ENCODE data around the gene EEFSEC.

EEFSEC gene

DNA sequence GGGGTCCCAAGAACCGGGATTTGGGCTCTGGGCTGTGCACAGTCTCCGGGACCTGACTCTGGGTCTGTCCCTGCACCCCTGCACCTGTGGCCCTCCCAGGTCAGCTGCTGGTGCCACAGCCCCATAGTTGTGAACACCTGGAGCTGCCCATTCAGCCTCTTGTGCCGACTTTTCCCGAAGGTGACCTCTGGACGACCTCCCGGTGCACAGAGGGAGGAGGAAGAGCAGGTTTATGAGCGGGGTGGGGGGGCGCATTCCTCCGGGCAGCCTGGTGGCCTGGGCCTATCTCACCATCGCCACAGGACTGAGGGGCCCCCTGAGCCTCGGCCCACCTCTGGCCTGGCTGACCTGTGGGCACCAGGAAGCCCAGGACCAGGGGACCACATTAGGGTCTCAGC lies 268.2 kb downstream of the EEFSEC start:
- H3K4me1 ChIP-seq (ENCODE audit: control insufficient read depth, low read depth, low read length): no peaks in the 10 kb centered on the region
- peaks cover 15% of the 10 kb centered on the region for H3K27me3 ChIP-seq (ENCODE audit: control insufficient read depth, insufficient read depth, low read length)
- no peaks in the 10 kb centered on the region for H3K9me3 ChIP-seq (ENCODE audit: control insufficient read depth, low read depth, low read length)
- no peak overlapping the region for H3K4me3 ChIP-seq (ENCODE audit: low read length)
- no peak overlapping the region for H3K27ac ChIP-seq (ENCODE audit: low read length)
- no peaks in the 10 kb centered on the region for H3K36me3 ChIP-seq (ENCODE audit: control insufficient read depth, low read depth, low read length)
- no peak overlapping the region for H3K9ac ChIP-seq (ENCODE audit: low read length)

DNA sequence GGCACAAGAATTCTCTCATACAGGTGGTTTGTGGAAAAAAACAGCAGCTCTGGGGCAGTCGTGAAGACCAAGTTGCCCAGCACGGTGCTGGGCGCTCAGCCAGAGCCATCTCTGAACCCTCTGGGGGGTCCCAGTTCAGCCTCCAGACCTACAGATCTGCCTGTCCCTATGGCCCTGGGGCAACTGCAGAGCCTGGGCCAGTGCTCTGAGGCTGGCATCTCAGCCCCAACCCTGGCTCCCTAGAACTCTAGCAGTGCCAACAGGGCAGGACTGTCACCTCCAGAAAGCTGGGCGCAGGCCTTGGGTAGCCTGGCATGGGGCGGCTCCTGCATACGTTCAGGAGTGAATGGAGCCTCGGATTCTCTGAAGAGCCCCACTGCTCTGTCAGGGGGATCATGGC lies 268.7 kb downstream of the EEFSEC start:
- H3K27ac ChIP-seq (ENCODE audit: low read length): no peak overlapping the region
- H3K4me1 ChIP-seq (ENCODE audit: control insufficient read depth, low read depth, low read length): peaks cover 2% of the 10 kb centered on the region
- H3K9ac ChIP-seq (ENCODE audit: low read length): no peak overlapping the region

DNA sequence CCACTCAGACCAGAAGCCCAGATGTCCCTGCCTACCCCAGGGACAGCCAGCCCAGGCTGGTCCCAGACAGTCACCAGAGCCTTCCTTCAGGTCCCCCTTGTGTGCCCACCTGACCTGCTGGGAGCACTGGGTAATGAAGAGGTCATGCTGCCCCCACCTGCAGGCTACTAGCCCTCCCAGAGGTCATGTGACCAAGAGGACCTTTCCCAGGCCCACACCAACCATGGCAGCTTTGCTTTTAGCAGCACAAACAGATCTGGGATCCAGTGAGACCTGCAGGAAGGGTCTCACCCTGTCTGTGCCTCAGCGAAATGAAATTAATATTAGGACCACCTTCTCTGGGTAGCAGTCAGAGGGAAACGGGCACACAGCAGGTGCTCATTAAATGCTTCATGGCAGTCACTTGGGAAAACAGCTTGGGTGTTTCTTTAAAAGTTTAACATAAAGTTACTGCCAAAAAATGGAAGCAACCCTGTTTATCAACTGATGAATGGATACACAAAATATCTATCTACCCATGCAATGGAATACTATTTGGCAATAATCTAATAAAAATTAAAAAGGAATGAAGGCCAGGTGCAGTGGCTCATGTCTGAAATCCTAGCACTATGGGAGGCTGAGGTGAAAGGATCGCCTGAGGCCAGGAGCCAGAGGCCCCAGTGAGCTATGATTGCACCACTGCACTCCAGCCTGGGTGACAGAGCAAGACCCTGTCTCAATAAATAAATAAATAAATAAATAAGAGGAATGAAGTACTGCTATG lies 269.7 kb downstream of the EEFSEC start:
- Histone ChIP-seq H3K9ac (ENCODE audit: low read length) (no peak overlapping the region), H3K27me3 (ENCODE audit: control insufficient read depth, insufficient read depth, low read length) (peaks cover 30% of the 10 kb centered on the region), H3K27ac (ENCODE audit: low read length) (no peak overlapping the region), H3K9me3 (ENCODE audit: control insufficient read depth, low read depth, low read length) (no peaks in the 10 kb centered on the region), H3K4me1 (ENCODE audit: control insufficient read depth, low read depth, low read length) (peaks cover 7% of the 10 kb centered on the region), H3K4me3 (ENCODE audit: low read length) (no peak overlapping the region), H3K36me3 (ENCODE audit: control insufficient read depth, low read depth, low read length) (no peaks in the 10 kb centered on the region)

More for the DNA sequence above, 268.7 kb downstream of the EEFSEC start:
- Histone ChIP-seq H3K36me3 (ENCODE audit: control insufficient read depth, low read depth, low read length) (no peaks in the 10 kb centered on the region), H3K9me3 (ENCODE audit: control insufficient read depth, low read depth, low read length) (no peaks in the 10 kb centered on the region), H3K4me3 (ENCODE audit: low read length) (no peak overlapping the region), H3K27me3 (ENCODE audit: control insufficient read depth, insufficient read depth, low read length) (peaks cover 20% of the 10 kb centered on the region)

DNA sequence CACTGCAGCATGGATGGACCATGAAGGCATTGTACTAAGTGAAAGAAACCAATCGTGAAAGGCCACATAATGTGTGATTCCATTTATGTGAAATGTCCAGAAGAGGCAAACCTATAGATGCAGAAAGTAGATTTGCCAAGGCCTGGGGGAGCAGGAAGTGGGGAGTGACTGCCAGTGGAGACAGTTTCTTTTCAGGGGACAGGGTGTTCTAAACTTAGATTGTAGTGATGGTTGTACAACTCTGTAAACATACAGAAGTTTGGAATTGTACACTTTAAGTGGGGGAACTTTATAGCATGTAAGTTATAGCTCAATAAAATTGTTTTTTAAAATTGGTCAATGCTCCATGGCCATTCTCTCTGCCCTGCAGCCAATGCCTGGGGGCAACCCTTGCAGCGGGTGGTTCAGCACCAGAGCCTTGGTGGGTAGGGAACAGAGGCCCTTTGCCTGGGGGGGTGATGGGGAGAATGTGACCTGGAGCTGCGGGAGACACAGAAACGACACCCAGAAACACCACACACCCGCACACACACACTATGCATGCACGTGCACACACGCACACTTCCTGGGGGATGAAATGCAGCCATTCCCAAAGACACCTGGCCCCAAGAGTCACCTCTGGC lies 270.4 kb downstream of the EEFSEC start:
- H3K9me3 ChIP-seq (ENCODE audit: control insufficient read depth, low read depth, low read length): no peaks in the 10 kb centered on the region
- peaks cover 7% of the 10 kb centered on the region for H3K4me1 ChIP-seq (ENCODE audit: control insufficient read depth, low read depth, low read length)
- no peak overlapping the region for H3K27ac ChIP-seq (ENCODE audit: low read length)
- H3K27me3 ChIP-seq (ENCODE audit: control insufficient read depth, insufficient read depth, low read length): peaks cover 37% of the 10 kb centered on the region
- no peak overlapping the region for H3K9ac ChIP-seq (ENCODE audit: low read length)
- no peaks in the 10 kb centered on the region for H3K36me3 ChIP-seq (ENCODE audit: control insufficient read depth, low read depth, low read length)
- H3K4me3 ChIP-seq (ENCODE audit: low read length): no peak overlapping the region

DNA sequence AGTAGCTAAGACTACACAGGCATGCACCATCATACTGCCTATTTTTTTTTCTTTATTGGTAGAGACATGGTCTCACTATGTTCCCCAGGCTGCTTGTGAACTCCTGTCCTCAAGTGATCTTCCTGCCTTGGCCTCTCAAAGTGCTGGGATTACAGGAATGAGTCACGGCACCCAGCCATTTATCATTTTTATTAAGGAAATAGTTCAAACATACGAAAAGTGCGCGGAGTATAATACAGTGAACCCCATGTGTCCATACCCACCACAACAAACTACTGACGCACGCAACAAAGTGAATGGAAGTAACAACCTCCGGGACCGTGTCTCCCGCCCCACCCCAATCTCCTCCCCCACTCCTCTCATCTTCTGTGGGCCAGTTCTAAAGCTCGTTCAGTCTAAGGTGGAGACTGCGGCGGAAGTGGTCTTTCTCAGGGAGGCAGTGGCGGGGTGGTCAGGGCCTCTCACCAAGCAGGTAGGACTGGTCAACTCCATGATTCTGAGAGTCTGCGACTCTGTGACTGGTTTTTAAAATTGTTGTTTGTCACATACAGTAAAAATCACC lies 271.3 kb downstream of the EEFSEC start:
- no peak overlapping the region for H3K27ac ChIP-seq (ENCODE audit: low read length)
- peaks cover 7% of the 10 kb centered on the region for H3K4me1 ChIP-seq (ENCODE audit: control insufficient read depth, low read depth, low read length)
- no peak overlapping the region for H3K4me3 ChIP-seq (ENCODE audit: low read length)
- H3K36me3 ChIP-seq (ENCODE audit: control insufficient read depth, low read depth, low read length): no peaks in the 10 kb centered on the region
- no peak overlapping the region for H3K9ac ChIP-seq (ENCODE audit: low read length)
- peaks cover 45% of the 10 kb centered on the region for H3K27me3 ChIP-seq (ENCODE audit: control insufficient read depth, insufficient read depth, low read length)
- no peaks in the 10 kb centered on the region for H3K9me3 ChIP-seq (ENCODE audit: control insufficient read depth, low read depth, low read length)

DNA sequence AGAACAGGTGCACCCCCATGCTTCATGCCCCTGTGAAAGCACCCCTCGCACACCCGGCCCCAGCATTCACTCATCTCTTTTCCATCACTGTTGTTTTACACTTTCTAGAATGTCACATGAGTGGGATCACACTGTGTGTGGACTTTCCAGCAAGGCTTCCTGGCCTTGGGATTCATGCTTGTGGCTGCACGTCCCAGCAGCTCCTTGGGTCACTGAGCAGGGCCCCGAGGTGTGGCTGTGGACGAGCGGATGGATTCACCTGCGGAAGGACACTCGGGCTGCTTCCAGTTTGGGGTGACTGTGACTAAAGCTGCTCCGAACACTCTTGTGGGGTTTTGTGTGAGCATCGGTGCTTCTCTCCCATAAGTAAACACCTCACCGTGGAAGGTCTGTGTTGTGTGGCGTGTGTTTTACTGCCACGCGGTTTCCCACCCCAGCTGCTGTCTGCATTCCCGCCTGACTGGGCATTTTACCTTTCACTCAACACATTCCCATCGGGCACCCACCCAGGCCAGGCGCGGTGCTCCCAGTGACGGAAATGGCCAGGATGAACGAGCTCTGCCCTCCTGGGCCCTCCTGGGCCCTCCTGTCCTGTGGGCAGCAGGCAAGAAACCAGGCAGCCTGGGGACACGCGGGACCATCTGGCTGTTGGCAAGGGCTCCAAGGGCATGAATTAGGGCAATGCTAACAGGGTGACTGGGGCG lies 272.0 kb downstream of the EEFSEC start:
- Histone ChIP-seq H3K27ac (ENCODE audit: low read length) (no peak overlapping the region), H3K9ac (ENCODE audit: low read length) (no peak overlapping the region), H3K4me1 (ENCODE audit: control insufficient read depth, low read depth, low read length) (peaks cover 7% of the 10 kb centered on the region), H3K36me3 (ENCODE audit: control insufficient read depth, low read depth, low read length) (no peaks in the 10 kb centered on the region), H3K27me3 (ENCODE audit: control insufficient read depth, insufficient read depth, low read length) (peaks cover 52% of the 10 kb centered on the region), H3K9me3 (ENCODE audit: control insufficient read depth, low read depth, low read length) (no peaks in the 10 kb centered on the region), H3K4me3 (ENCODE audit: low read length) (no peak overlapping the region)

DNA sequence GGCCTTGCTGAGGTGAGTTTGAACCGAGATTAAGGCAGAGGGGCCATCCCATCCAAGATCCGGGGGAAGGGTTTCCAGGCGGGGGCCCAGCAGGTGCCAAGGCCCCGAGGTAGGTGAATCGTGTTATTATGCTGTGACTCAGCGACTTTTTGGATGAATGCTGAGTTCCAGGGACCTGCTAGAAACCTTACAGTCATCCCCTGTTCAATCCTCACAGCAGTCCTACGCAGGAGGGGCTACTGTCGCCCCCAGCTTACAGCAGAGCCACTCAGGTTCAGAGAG lies 272.5 kb downstream of the EEFSEC start:
- H3K27ac ChIP-seq (ENCODE audit: low read length): no peak overlapping the region
- no peak overlapping the region for H3K9ac ChIP-seq (ENCODE audit: low read length)
- no peaks in the 10 kb centered on the region for H3K9me3 ChIP-seq (ENCODE audit: control insufficient read depth, low read depth, low read length)
- H3K4me3 ChIP-seq (ENCODE audit: low read length): no peak overlapping the region
- no peaks in the 10 kb centered on the region for H3K36me3 ChIP-seq (ENCODE audit: control insufficient read depth, low read depth, low read length)
- H3K27me3 ChIP-seq (ENCODE audit: control insufficient read depth, insufficient read depth, low read length): peaks cover 57% of the 10 kb centered on the region
- peaks cover 7% of the 10 kb centered on the region for H3K4me1 ChIP-seq (ENCODE audit: control insufficient read depth, low read depth, low read length)

DNA sequence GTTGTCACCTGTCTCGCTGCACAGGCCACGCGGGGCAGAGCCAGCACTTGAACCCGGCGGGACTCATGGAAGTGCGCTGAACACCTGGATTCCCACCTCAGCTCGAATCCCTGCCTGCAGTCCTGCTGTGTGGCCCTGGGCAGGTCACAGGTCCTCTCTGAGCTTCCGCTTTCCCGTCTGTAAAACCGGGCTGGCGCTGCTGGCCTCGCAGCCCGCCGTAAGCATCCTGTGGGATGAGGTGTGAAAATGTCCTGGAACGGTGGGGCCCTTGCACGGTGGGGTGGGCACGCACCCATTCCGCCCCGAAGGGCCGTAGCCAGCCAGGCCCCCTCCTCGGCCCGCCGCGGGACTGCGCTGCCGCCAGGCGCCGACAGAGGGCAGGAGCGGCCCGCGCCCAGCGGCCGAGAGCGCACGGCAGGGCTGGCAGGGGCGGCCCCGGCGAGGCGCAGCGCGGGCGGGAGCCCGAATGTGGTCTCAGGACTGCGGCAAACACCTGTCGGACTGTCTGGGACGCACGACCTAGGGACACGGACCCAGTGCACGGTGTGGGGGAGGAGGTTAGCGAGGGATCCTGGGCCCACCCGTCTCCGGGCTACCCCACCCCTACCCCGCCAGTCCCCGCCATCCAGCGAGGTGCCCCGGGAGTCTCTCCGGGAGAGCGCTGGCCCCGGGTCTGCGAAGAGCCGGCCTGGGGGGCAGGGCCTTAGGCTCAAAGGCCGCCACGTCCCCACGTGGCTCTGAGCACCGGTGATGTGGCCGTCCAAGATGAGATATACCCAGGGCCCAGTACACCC lies 273.0 kb downstream of the EEFSEC start:
- peaks cover 7% of the 10 kb centered on the region for H3K4me1 ChIP-seq (ENCODE audit: control insufficient read depth, low read depth, low read length)
- H3K27me3 ChIP-seq (ENCODE audit: control insufficient read depth, insufficient read depth, low read length): peaks cover 62% of the 10 kb centered on the region

DNA sequence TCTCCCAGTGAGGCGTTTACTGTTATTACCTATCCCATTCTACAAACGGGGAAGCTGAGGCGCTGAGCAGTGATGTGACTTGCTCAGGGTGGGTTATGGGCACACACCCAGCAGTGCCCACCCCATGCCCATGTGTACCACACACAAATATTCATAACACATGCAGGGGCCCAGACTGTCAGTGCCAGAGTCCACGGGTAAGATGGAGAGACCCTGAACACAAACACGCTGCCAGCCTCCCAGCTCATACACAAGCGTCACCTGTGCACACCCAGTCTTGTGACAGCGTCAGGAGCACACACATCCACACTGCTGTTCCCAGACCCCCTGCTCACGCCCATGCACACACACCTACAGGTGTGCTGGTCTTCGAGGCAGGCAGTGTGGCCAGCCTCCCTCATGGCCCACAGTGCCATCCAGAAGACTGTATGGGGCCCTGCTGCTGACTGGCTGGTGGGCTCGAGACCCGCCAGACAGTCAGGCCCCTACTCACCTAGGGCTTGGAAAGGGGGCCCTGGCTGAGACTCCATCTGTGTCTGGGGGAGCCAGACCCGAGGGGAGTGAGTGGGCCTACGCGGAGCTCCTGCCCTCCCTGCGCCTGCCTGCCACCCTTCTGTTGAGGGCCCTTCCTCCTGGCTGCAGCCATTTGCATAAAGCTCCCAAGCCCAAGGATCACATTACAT lies 274.0 kb downstream of the EEFSEC start:
- H3K4me1 ChIP-seq (ENCODE audit: control insufficient read depth, low read depth, low read length): peaks cover 13% of the 10 kb centered on the region
- no peaks in the 10 kb centered on the region for H3K9me3 ChIP-seq (ENCODE audit: control insufficient read depth, low read depth, low read length)
- no peak overlapping the region for H3K27ac ChIP-seq (ENCODE audit: low read length)
- H3K4me3 ChIP-seq (ENCODE audit: low read length): no peak overlapping the region
- H3K36me3 ChIP-seq (ENCODE audit: control insufficient read depth, low read depth, low read length): no peaks in the 10 kb centered on the region
- H3K27me3 ChIP-seq (ENCODE audit: control insufficient read depth, insufficient read depth, low read length): peaks cover 72% of the 10 kb centered on the region
- H3K9ac ChIP-seq (ENCODE audit: low read length): no peak overlapping the region

More for the DNA sequence above, 273.0 kb downstream of the EEFSEC start:
- Histone ChIP-seq H3K9me3 (ENCODE audit: control insufficient read depth, low read depth, low read length) (no peaks in the 10 kb centered on the region), H3K4me3 (ENCODE audit: low read length) (no peak overlapping the region), H3K9ac (ENCODE audit: low read length) (no peak overlapping the region), H3K36me3 (ENCODE audit: control insufficient read depth, low read depth, low read length) (no peaks in the 10 kb centered on the region), H3K27ac (ENCODE audit: low read length) (no peak overlapping the region)

DNA sequence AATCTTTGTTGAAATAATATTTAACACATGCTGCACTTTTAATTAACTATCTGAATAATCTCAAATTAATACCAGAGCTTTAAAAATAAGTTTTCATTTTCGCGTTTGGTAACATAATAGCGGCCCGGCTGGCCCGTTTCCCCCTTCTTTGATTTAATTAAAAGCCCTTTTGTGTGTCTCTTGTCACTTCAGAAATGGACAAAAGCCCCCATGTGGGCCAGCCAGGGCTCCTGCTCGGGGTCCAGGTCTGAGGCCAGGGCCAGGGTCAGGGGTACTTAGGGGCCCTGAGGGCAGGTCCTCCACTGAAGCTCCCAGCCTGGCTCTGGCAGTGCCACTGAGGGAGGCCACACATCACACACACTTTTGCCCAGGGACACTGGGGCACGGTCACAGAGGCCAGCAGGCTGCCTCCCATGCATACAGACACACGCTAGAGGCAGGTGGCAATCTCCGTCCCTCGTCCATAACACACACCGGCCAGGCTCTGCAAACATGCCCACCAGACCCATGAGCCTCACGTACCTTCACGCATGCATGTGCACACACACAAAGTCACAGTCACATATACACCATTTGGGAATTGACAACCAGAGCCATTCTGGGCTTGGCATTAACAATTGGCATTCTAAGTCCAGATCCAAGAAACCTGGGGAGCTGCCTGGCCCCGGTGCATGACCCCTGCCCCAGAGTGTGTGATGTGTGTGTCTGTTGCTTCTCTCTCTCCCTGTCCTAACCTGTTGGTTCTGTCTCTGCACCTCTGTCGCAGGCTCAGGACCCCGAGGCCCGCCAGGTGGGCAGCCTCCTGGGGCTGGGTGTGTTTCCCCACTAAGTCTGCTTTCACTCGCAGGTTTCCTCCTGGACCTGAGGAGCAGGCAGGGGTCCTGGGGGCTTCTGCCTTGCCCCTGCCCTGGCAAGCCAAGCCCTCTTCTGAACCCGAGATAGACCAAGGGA lies 274.9 kb downstream of the EEFSEC start:
- H3K4me1 ChIP-seq (ENCODE audit: control insufficient read depth, low read depth, low read length): peaks cover 14% of the 10 kb centered on the region
- no peaks in the 10 kb centered on the region for H3K9me3 ChIP-seq (ENCODE audit: control insufficient read depth, low read depth, low read length)
- H3K27me3 ChIP-seq (ENCODE audit: control insufficient read depth, insufficient read depth, low read length): peaks cover 77% of the 10 kb centered on the region
- H3K9ac ChIP-seq (ENCODE audit: low read length): no peak overlapping the region
- no peak overlapping the region for H3K4me3 ChIP-seq (ENCODE audit: low read length)
- no peak overlapping the region for H3K27ac ChIP-seq (ENCODE audit: low read length)
- H3K36me3 ChIP-seq (ENCODE audit: control insufficient read depth, low read depth, low read length): no peaks in the 10 kb centered on the region

All from iPS-18a (cell line).